GM12865 (cell line): ENCODE measurements around the gene GATB.

Source experiments
- DNase-seq: peaks from one replicate; pipeline ENCODE4 v3.0.0; 2010; ENCODE audit warnings: low read depth
- H3K4me3 ChIP-seq: 2 replicates; pipeline ENCODE4 v1.5.1; 2011; ENCODE audit warnings: mild to moderate bottlenecking, low read depth, low read length, control low read depth
- CTCF ChIP-seq: IDR thresholded peaks from 2 replicates; pipeline ENCODE4 v1.5.1; 2011; ENCODE audit warnings: low read length, control low read depth, low read depth, inconsistent platforms; ENCODE audit not compliant: insufficient read depth; ENCODE audit errors: missing control alignments

The GATB gene

DNA sequence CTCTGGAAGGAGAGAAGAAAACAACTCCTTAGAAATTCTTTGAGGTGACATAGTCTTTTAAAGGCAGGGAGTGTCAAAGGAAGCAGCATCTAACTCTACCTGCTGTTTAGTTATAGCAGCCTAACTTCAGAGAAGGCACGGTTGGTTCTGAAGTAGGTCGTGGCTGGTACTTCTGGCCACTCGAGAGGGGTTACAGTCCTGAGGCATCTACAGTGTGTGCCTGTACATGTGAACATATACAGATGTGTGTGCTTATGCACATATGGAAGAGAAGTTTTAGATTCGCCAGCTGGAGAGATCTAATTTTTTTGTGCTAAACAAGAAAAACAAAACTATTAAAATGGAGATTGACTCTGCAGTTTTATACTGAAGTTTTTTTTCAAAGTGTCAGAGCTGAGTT lies 52.7 kb downstream of the GATB start:
- no peak for TF ChIP-seq CTCF
- DNase-seq: no peak
- H3K4me3 ChIP-seq: no peak overlapping the region

- no peak for DNase-seq
- no peak for TF ChIP-seq CTCF
- no peak overlapping the region for H3K4me3 ChIP-seq
Observed at GRCh38 chr4:151703401-151703800, 57.4 kb downstream of the GATB start.

GRCh38 chr4:151702256-151702655 lies 58.6 kb downstream of the GATB start:
- no peak overlapping the region for H3K4me3 ChIP-seq
- no peak for DNase-seq
- no peak for TF ChIP-seq CTCF

GRCh38 chr4:151700566-151701316 lies 60.1 kb downstream of the GATB start:
- no peak for DNase-seq
- no peak for TF ChIP-seq CTCF
- H3K4me3 ChIP-seq: no peak overlapping the region

- DNase-seq: no peak
- TF ChIP-seq CTCF: no peak
- no peak overlapping the region for H3K4me3 ChIP-seq
Observed at GRCh38 chr4:151698213-151698612, 62.6 kb downstream of the GATB start.

DNA sequence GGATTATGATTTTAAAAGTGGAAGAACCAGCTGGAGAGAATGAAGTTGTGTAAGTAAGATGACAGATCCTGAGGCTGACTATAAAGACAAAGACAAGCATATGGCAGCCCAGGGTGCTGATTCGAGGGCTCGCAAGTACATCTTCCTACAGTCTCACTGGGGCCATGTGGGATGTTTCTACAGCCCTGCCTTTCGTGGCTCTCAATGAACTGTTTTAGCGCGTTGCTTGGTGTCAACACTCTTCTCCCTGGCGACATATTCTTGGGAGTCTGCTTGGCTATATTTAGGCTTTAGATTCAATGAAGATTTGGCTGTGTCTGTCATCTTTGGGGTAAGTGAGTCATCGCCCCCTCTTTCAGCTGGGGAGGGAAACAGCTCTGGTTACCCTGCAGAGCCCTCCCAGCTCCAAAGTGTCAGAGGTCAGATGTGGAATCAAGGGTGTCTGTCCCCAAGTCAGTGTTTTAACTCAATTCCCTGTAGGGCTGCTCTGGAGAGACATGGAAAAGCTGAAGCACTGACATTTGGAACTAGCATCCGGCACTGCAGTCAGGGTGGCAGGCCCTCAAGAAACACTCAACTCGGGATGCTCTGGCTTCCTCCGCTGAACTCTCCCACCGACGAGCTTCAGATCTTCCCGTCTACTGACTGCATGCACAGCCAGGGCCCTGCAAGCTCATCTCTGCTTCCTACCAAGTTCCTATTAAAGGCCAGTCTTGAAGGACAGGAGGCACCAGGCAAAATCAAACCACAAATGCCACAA lies 65.7 kb downstream of the GATB start:
- no peak for DNase-seq
- H3K4me3 ChIP-seq: no peak overlapping the region
- no peak for TF ChIP-seq CTCF
